MM.1S (cell line): Measurements from ENCODE around the gene MISP.
A peak's percentile ranks its signal among the peaks of the same experiment; 100 is the strongest.

Experiments used
- DNase-seq: peaks from one replicate; pipeline ENCODE4 v3.0.0-alpha.2; 2015
- H2AFZ ChIP-seq: fragments of 300-600 bp; sonication (generic); 2 replicates; pipeline ENCODE4 v1.6.0; 2016; ENCODE audit warnings: antibody characterized with exemption, low read length
- H3F3A ChIP-seq: fragments of 300-600 bp; sonication (generic); 2 replicates; pipeline ENCODE4 v1.6.1; 2016; ENCODE audit warnings: mild to moderate bottlenecking, antibody characterized with exemption, low read length, moderate library complexity, mixed read lengths; ENCODE audit not compliant: insufficient read depth
- H3K27ac ChIP-seq: fragments of 300-600 bp; sonication (generic); 2 replicates; pipeline ENCODE4 v1.5.1; 2016; ENCODE audit warnings: mild to moderate bottlenecking, low read length
- H3K27me3 ChIP-seq: fragments of 300-600 bp; sonication (generic); replicated peaks from 2 replicates; pipeline ENCODE4 v1.6.0; 2016; ENCODE audit warnings: low read length; ENCODE audit not compliant: insufficient read depth
- H3K36me3 ChIP-seq: fragments of 300-600 bp; sonication (generic); replicated peaks from 2 replicates; pipeline ENCODE4 v1.6.1; 2016; ENCODE audit warnings: mild to moderate bottlenecking, low read length, mixed read lengths; ENCODE audit not compliant: insufficient read depth
- H3K4me1 ChIP-seq: fragments of 300-600 bp; sonication (generic); 2 replicates; pipeline ENCODE4 v1.6.1; 2016; ENCODE audit warnings: low read length, mixed read lengths
- H3K4me2 ChIP-seq: fragments of 300-600 bp; sonication (generic); 2 replicates; pipeline ENCODE4 v1.6.0; 2016; ENCODE audit warnings: low read depth, low read length
- H3K4me3 ChIP-seq: fragments of 300-600 bp; sonication (generic); 2 replicates; pipeline ENCODE4 v1.5.1; 2016; ENCODE audit warnings: low read length, mixed read lengths
- H3K79me2 ChIP-seq: fragments of 300-600 bp; sonication (generic); 2 replicates; pipeline ENCODE4 v1.6.1; 2016; ENCODE audit warnings: mixed run types, low read length, mixed read lengths
- H3K9ac ChIP-seq: fragments of 300-600 bp; sonication (generic); 2 replicates; pipeline ENCODE4 v1.6.1; 2016; ENCODE audit warnings: low read length, mixed read lengths
- H3K9me2 ChIP-seq: fragments of 300-600 bp; sonication (generic); replicated peaks from 2 replicates; pipeline ENCODE4 v1.6.1; 2016; ENCODE audit warnings: mild to moderate bottlenecking, low read length, mixed read lengths; ENCODE audit not compliant: insufficient read depth
- H3K9me3 ChIP-seq: fragments of 300-600 bp; sonication (generic); replicated peaks from 2 replicates; pipeline ENCODE4 v1.6.1; 2016; ENCODE audit warnings: mild to moderate bottlenecking, low read length, mixed read lengths; ENCODE audit not compliant: insufficient read depth
- H4K20me1 ChIP-seq: fragments of 300-600 bp; sonication (generic); 2 replicates; pipeline ENCODE4 v1.6.1; 2016; ENCODE audit warnings: mild to moderate bottlenecking, low read length, moderate library complexity, mixed read lengths; ENCODE audit not compliant: insufficient read depth
- CTCF ChIP-seq: fragments of 300-600 bp; sonication (generic); IDR thresholded peaks from 2 replicates; pipeline ENCODE4 v1.5.1; 2016; ENCODE audit warnings: antibody characterized with exemption, low read length, mixed read lengths
- EZH2 ChIP-seq: fragments of 300-600 bp; sonication (generic); optimal IDR thresholded peaks from 2 replicates; pipeline ENCODE3; 2017; ENCODE audit warnings: low read depth, mild to moderate bottlenecking, antibody characterized with exemption, low read length, mixed read lengths
- EZH2phosphoT487 ChIP-seq: fragments of 300-600 bp; sonication (generic); IDR thresholded peaks from 2 replicates; pipeline ENCODE4 v1.6.1; 2018; ENCODE audit warnings: antibody characterized with exemption, low read length

MISP gene

GRCh38 chr19:800360-801029 is 49.6 kb downstream of the MISP start:
- no peak for DNase-seq
- Histone ChIP-seq H3K79me2 (peaks cover 80% of the 10 kb centered on the region), H3K36me3 (peaks cover 55% of the 10 kb centered on the region), H3K27ac (no peak overlapping the region), H3F3A (no peaks in the 10 kb centered on the region), H3K4me3 (no peak overlapping the region), H3K27me3 (no peaks in the 10 kb centered on the region), H3K9me2 (no peaks in the 10 kb centered on the region), H3K9ac (no peak overlapping the region), H3K9me3 (no peaks in the 10 kb centered on the region), H3K4me1 (peaks cover 9% of the 10 kb centered on the region), H2AFZ (no peak overlapping the region), H3K4me2 (peak overlapping the region; percentile 1; the same call in 1 of the 2 replicates), H4K20me1 (peaks cover 72% of the 10 kb centered on the region)
- TF ChIP-seq EZH2phosphoT487 (no peak), EZH2 (no peak), CTCF (no peak)

- no peaks in the 10 kb centered on the region for H3K9me3 ChIP-seq
- no peak for DNase-seq
- no peak overlapping the region for H3K9ac ChIP-seq
- peaks cover 9% of the 10 kb centered on the region for H3K4me1 ChIP-seq
- no peak for TF ChIP-seq CTCF
- TF ChIP-seq EZH2phosphoT487 = no peak
- no peak for TF ChIP-seq EZH2
- no peak overlapping the region for H3K4me2 ChIP-seq
- peaks cover 74% of the 10 kb centered on the region for H4K20me1 ChIP-seq
- no peak overlapping the region for H2AFZ ChIP-seq
- H3K27ac ChIP-seq = no peak overlapping the region
- H3K4me3 ChIP-seq = no peak overlapping the region
- H3K79me2 ChIP-seq = peaks cover 85% of the 10 kb centered on the region
- no peaks in the 10 kb centered on the region for H3F3A ChIP-seq
- H3K9me2 ChIP-seq = no peaks in the 10 kb centered on the region
- H3K36me3 ChIP-seq = peaks cover 59% of the 10 kb centered on the region
- no peaks in the 10 kb centered on the region for H3K27me3 ChIP-seq
These were observed 50.3 kb downstream of the MISP start for GRCh38 chr19:801030-801860.

GRCh38 chr19:801861-802497 is 51.1 kb downstream of the MISP start:
- Histone ChIP-seq H3K9me3 (no peaks in the 10 kb centered on the region), H4K20me1 (peaks cover 74% of the 10 kb centered on the region), H3K4me3 (no peak overlapping the region), H3K79me2 (peaks cover 91% of the 10 kb centered on the region), H3K27ac (no peak overlapping the region), H3F3A (no peaks in the 10 kb centered on the region), H3K9me2 (no peaks in the 10 kb centered on the region), H2AFZ (no peak overlapping the region), H3K27me3 (no peaks in the 10 kb centered on the region), H3K4me1 (peaks cover 9% of the 10 kb centered on the region), H3K4me2 (no peak overlapping the region), H3K9ac (no peak overlapping the region), H3K36me3 (peaks cover 67% of the 10 kb centered on the region)
- TF ChIP-seq EZH2 (no peak), EZH2phosphoT487 (no peak), CTCF (no peak)
- DNase-seq = no peak
